ENCODE results near the gene SPATA13. TPM values are rescaled to one million over a fixed set of nuclear protein-coding genes. Genes with fewer than 3 reads are reported as not detected.

Gene SPATA13
- total RNA-seq, 1 experiment from 2014 or later = 43.0 TPM

DNA sequence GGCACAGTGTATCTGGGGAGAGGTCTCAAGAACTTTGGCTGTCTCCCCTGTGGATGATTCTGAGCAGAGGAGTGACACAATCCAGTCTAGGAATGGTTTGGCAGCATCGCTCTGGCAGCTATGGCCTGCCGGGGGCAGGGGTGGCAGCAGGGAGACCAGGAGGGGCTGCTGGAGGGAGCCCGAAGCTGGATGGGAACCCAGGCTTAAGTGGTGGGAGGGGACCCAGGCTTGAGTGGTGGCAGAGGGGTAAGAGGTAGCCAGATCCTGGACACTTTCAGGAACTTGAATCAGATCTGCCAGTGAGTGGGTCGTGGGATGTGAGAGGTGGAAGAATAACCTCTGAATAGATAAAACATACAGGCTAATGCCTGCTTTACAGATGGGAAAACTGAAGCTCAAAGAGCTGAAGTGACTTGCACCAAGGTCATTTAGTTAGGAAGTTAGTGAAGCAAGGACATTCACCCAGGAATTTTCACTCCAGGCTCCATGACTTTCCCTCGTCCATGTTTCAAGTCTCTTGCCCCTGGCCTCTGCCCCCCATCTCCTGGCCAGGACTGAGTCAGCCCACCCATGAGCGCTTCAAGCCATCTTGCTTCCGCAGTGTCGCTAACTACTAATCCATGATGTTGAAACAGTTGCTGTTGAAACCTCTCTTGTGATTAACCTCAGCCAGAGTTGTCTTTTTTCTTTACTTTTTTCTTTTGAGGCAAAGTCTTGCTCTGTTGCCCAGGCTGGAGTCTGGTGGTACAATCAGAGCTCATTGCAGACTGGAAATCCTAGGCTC lies 119.0 kb downstream of the SPATA13 start:
- POLR2A ChIA-PET (ENCODE audit: unreplicated experiment) = no interaction called here
- Histone ChIP-seq H3K27me3 (ENCODE audit: low read length) (no peaks in the 10 kb centered on the region), H2AFZ (ENCODE audit: low read length) (no peak overlapping the region), H3K79me2 (ENCODE audit: low read length) (no peaks in the 10 kb centered on the region), H3K4me3 (ENCODE audit: low read length) (no peak overlapping the region), H3K4me2 (ENCODE audit: low read length) (no peak overlapping the region), H3K9me2 (replicated peaks; ENCODE audit: low read length) (no peaks in the 10 kb centered on the region), H3K36me3 (ENCODE audit: low read depth, low read length) (no peaks in the 10 kb centered on the region), H3K27ac (ENCODE audit: low read length) (no peak overlapping the region), H3F3A (ENCODE audit: low read length, unreplicated experiment) (no peaks in the 10 kb centered on the region), H3K9me3 (ENCODE audit: low read length) (no peaks in the 10 kb centered on the region), H3K4me1 (ENCODE audit: insufficient read depth, low read length) (no peaks in the 10 kb centered on the region), H3K9ac (ENCODE audit: low read length) (no peak overlapping the region), H4K20me1 (ENCODE audit: low read length) (no peaks in the 10 kb centered on the region)
- ATAC-seq (no peak), DNase-seq (no peak)
- intact Hi-C loops (cut with micrococcal nuclease) = no loop called here
- CTCF ChIA-PET = no interaction called here
- TF ChIP-seq, protein P1, sequence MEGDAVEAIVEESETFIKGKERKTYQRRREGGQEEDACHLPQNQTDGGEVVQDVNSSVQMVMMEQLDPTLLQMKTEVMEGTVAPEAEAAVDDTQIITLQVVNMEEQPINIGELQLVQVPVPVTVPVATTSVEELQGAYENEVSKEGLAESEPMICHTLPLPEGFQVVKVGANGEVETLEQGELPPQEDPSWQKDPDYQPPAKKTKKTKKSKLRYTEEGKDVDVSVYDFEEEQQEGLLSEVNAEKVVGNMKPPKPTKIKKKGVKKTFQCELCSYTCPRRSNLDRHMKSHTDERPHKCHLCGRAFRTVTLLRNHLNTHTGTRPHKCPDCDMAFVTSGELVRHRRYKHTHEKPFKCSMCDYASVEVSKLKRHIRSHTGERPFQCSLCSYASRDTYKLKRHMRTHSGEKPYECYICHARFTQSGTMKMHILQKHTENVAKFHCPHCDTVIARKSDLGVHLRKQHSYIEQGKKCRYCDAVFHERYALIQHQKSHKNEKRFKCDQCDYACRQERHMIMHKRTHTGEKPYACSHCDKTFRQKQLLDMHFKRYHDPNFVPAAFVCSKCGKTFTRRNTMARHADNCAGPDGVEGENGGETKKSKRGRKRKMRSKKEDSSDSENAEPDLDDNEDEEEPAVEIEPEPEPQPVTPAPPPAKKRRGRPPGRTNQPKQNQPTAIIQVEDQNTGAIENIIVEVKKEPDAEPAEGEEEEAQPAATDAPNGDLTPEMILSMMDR (conservative IDR thresholded peaks at IDR 0.05; ENCODE audit: low read depth, low read length) = no peak
- TF ChIP-seq EZH2 (IDR thresholded peaks at IDR 0.05; ENCODE audit: low read length, unreplicated experiment) (no peak), EZH2phosphoT487 (IDR thresholded peaks at IDR 0.05; ENCODE audit: borderline replicate concordance, low read length) (no peak)
- no TSS peak for BruUV-seq (replicated peaks)

DNA sequence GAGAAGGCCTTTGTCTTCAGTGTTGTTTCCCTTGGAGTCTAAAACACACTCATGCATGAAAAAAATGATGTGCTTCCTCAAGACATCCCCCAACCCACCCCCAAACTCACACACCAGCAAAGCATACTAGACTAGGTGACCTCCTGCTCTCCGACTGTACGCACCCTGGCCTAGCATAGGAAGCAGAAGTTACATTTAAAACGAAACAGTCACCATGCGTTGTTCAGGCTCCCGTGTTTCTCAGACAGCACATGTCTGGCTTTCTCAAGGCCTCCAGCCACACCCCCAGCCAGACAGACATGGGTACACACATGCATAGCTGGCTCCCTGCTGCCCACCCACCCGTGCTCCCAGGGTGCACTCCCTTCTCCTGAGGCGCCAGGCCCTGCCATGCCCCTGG lies 120.2 kb downstream of the SPATA13 start:
- H3K9ac ChIP-seq (ENCODE audit: low read length) = no peak overlapping the region
- no peak overlapping the region for H2AFZ ChIP-seq (ENCODE audit: low read length)
- POLR2A ChIA-PET (ENCODE audit: unreplicated experiment) = no interaction called here

More for the DNA sequence above, 120.2 kb downstream of the SPATA13 start:
- no peak for DNase-seq
- H3K9me3 ChIP-seq (ENCODE audit: low read length) = no peaks in the 10 kb centered on the region
- H3K9me2 ChIP-seq (replicated peaks; ENCODE audit: low read length) = no peaks in the 10 kb centered on the region
- H3K36me3 ChIP-seq (ENCODE audit: low read depth, low read length) = no peaks in the 10 kb centered on the region
- no peak overlapping the region for H3K4me2 ChIP-seq (ENCODE audit: low read length)
- H3K4me1 ChIP-seq (ENCODE audit: insufficient read depth, low read length) = no peaks in the 10 kb centered on the region
- intact Hi-C loops (cut with micrococcal nuclease) = no loop called here
- no peak overlapping the region for H3K27ac ChIP-seq (ENCODE audit: low read length)
- H4K20me1 ChIP-seq (ENCODE audit: low read length) = no peaks in the 10 kb centered on the region
- no peaks in the 10 kb centered on the region for H3K27me3 ChIP-seq (ENCODE audit: low read length)
- H3K4me3 ChIP-seq (ENCODE audit: low read length) = no peak overlapping the region
- ATAC-seq = no peak
- no TSS peak for BruUV-seq (replicated peaks)
- CTCF ChIA-PET = no interaction called here
- H3K79me2 ChIP-seq (ENCODE audit: low read length) = no peaks in the 10 kb centered on the region
- TF ChIP-seq, protein P1 (conservative IDR thresholded peaks at IDR 0.05; ENCODE audit: low read depth, low read length) = no peak
- TF ChIP-seq EZH2phosphoT487 (IDR thresholded peaks at IDR 0.05; ENCODE audit: borderline replicate concordance, low read length) (no peak), EZH2 (IDR thresholded peaks at IDR 0.05; ENCODE audit: low read length, unreplicated experiment) (no peak)
- no peaks in the 10 kb centered on the region for H3F3A ChIP-seq (ENCODE audit: low read length, unreplicated experiment)

Data from PC-3 (cell line).